Activated T-helper 2 cell treated with anti-CD3 and anti-CD28 coated beads, Interferon-gamma antibody, Interleukin-2, Interleukin-4, amounts not matched to agents 10 μg/mL and 5 μg/mL and 100 μg/mL, durations not matched to agents 14 hours and 24 hours and 36 hours (primary cell): ENCODE results near the gene H19. TPM values are rescaled to one million over a fixed set of nuclear protein-coding genes. Genes with fewer than 3 reads are reported as not detected.

Experiments used
- DNase-seq: peaks from one replicate; pipeline ENCODE4 v3.0.0; 2021; ENCODE audit warnings: low spot score
- H3K27ac Mint-ChIP-seq: one replicate; pipeline ENCODE4 v1.8.0; 2021; ENCODE audit warnings: mixed read lengths
- H3K27me3 Mint-ChIP-seq: one replicate; pipeline ENCODE4 v1.8.0; 2021; ENCODE audit warnings: low read depth, mixed read lengths
- H3K36me3 Mint-ChIP-seq: one replicate; pipeline ENCODE4 v1.8.0; 2021; ENCODE audit warnings: low read depth, mixed read lengths
- H3K4me1 Mint-ChIP-seq: one replicate; pipeline ENCODE4 v1.8.0; 2021; ENCODE audit warnings: low read depth, mixed read lengths
- H3K4me3 Mint-ChIP-seq: one replicate; pipeline ENCODE4 v1.8.0; 2021; ENCODE audit warnings: low read depth, mild to moderate bottlenecking, moderate library complexity, mixed read lengths
- H3K9me3 Mint-ChIP-seq: one replicate; pipeline ENCODE4 v1.8.0; 2021; ENCODE audit warnings: mixed read lengths
- intact Hi-C: fragments of 100-400 bp; cut with micrococcal nuclease; formaldehyde crosslinking; loops from one replicate; pipeline ENCODE4 v1.15.1; 2023
- total RNA-seq: library from RNA; stranded (reverse); gene quantifications from 2 replicates; pipeline ENCODE4 v1.2.3, GENCODE V29; 2022

The H19 gene
- 0.34 TPM in 1 of 2 replicates, not detected in the other for total RNA-seq

- Mint-ChIP-seq H3K9me3 (no peaks in the 10 kb centered on the region), H3K27ac (no peak within 1 kb of the TSS), H3K27me3 (no peaks in the 10 kb centered on the region), H3K4me1 (no peaks in the 10 kb centered on the region), H3K4me3 (no peak within 1 kb of the TSS), H3K36me3 (no peaks in the 10 kb centered on the region)
- no peak for DNase-seq
- intact Hi-C loops = no loop called here
Measured at GRCh38 chr11:1997755-1998154, at the start of gene H19. Gene H19 (minus strand): TSS chr11:1997842.

GRCh38 chr11:2041963-2042362, 44.3 kb upstream of the H19 start:
- no peaks in the 10 kb centered on the region for H3K9me3 Mint-ChIP-seq

GRCh38 chr11:2041153-2041552, 43.5 kb upstream of the H19 start:
- H3K36me3 Mint-ChIP-seq = no peaks in the 10 kb centered on the region
- no peaks in the 10 kb centered on the region for H3K4me1 Mint-ChIP-seq
- H3K27me3 Mint-ChIP-seq = no peaks in the 10 kb centered on the region
- no peak for DNase-seq
- H3K4me3 Mint-ChIP-seq = no peak overlapping the region
- intact Hi-C loops = no loop called here
- H3K27ac Mint-ChIP-seq = no peak overlapping the region
- no peaks in the 10 kb centered on the region for H3K9me3 Mint-ChIP-seq

More at GRCh38 chr11:2041963-2042362, 44.3 kb upstream of the H19 start:
- no peak for DNase-seq
- intact Hi-C loops = no loop called here
- H3K4me1 Mint-ChIP-seq = no peaks in the 10 kb centered on the region
- no peak overlapping the region for H3K27ac Mint-ChIP-seq
- no peaks in the 10 kb centered on the region for H3K27me3 Mint-ChIP-seq
- H3K36me3 Mint-ChIP-seq = no peaks in the 10 kb centered on the region
- H3K4me3 Mint-ChIP-seq = no peak overlapping the region

- intact Hi-C loops = no loop called here
- H3K9me3 Mint-ChIP-seq = no peaks in the 10 kb centered on the region
- no peak overlapping the region for H3K27ac Mint-ChIP-seq
- H3K36me3 Mint-ChIP-seq = no peaks in the 10 kb centered on the region
- H3K27me3 Mint-ChIP-seq = no peaks in the 10 kb centered on the region
- no peaks in the 10 kb centered on the region for H3K4me1 Mint-ChIP-seq
- no peak overlapping the region for H3K4me3 Mint-ChIP-seq
- no peak for DNase-seq
Measured at GRCh38 chr11:2039198-2039759, 41.6 kb upstream of the H19 start.

- H3K36me3 Mint-ChIP-seq = no peaks in the 10 kb centered on the region
- H3K4me3 Mint-ChIP-seq = no peak overlapping the region
- H3K27ac Mint-ChIP-seq = no peak overlapping the region
- H3K27me3 Mint-ChIP-seq = no peaks in the 10 kb centered on the region
- DNase-seq = no peak
- no peaks in the 10 kb centered on the region for H3K9me3 Mint-ChIP-seq
- intact Hi-C loops = no loop called here
- H3K4me1 Mint-ChIP-seq = no peaks in the 10 kb centered on the region
Measured at GRCh38 chr11:2036863-2037486, 39.3 kb upstream of the H19 start.

GRCh38 chr11:2035382-2035781, 37.7 kb upstream of the H19 start:
- no peak overlapping the region for H3K4me3 Mint-ChIP-seq
- H3K4me1 Mint-ChIP-seq = no peaks in the 10 kb centered on the region
- no peaks in the 10 kb centered on the region for H3K36me3 Mint-ChIP-seq
- no peak overlapping the region for H3K27ac Mint-ChIP-seq
- DNase-seq = no peak
- intact Hi-C loops = no loop called here
- H3K9me3 Mint-ChIP-seq = no peaks in the 10 kb centered on the region
- H3K27me3 Mint-ChIP-seq = no peaks in the 10 kb centered on the region

- H3K4me1 Mint-ChIP-seq = no peaks in the 10 kb centered on the region
- no peak overlapping the region for H3K4me3 Mint-ChIP-seq
- H3K36me3 Mint-ChIP-seq = no peaks in the 10 kb centered on the region
- intact Hi-C loops = no loop called here
- H3K9me3 Mint-ChIP-seq = no peaks in the 10 kb centered on the region
- DNase-seq = no peak
- no peak overlapping the region for H3K27ac Mint-ChIP-seq
- no peaks in the 10 kb centered on the region for H3K27me3 Mint-ChIP-seq
Measured at GRCh38 chr11:2031058-2031457, 33.4 kb upstream of the H19 start.

GRCh38 chr11:2027708-2028107, 30.1 kb upstream of the H19 start:
- Mint-ChIP-seq H3K27ac (no peak overlapping the region), H3K9me3 (no peaks in the 10 kb centered on the region), H3K4me3 (no peak overlapping the region), H3K27me3 (no peaks in the 10 kb centered on the region), H3K4me1 (no peaks in the 10 kb centered on the region), H3K36me3 (no peaks in the 10 kb centered on the region)
- intact Hi-C loops = no loop called here
- DNase-seq = no peak

- Mint-ChIP-seq H3K9me3 (no peaks in the 10 kb centered on the region), H3K4me3 (no peak overlapping the region), H3K27me3 (no peaks in the 10 kb centered on the region), H3K36me3 (no peaks in the 10 kb centered on the region), H3K4me1 (no peaks in the 10 kb centered on the region), H3K27ac (no peak overlapping the region)
- DNase-seq = no peak
- intact Hi-C loops = no loop called here
Measured at GRCh38 chr11:2015025-2015424, 17.4 kb upstream of the H19 start.

- no peak for DNase-seq
- Mint-ChIP-seq H3K27me3 (no peaks in the 10 kb centered on the region), H3K36me3 (no peaks in the 10 kb centered on the region), H3K4me1 (no peaks in the 10 kb centered on the region), H3K9me3 (no peaks in the 10 kb centered on the region), H3K27ac (no peak overlapping the region), H3K4me3 (no peak overlapping the region)
- intact Hi-C loops = no loop called here
Measured at GRCh38 chr11:2012440-2012839, 14.8 kb upstream of the H19 start.

- H3K27ac Mint-ChIP-seq = no peak overlapping the region
Measured at GRCh38 chr11:2004466-2004865, 6.8 kb upstream of the H19 start.

GRCh38 chr11:2002807-2003206, 5.2 kb upstream of the H19 start:
- Mint-ChIP-seq H3K27me3 (no peaks in the 10 kb centered on the region), H3K27ac (no peak overlapping the region), H3K4me3 (no peak overlapping the region), H3K36me3 (no peaks in the 10 kb centered on the region), H3K4me1 (no peaks in the 10 kb centered on the region), H3K9me3 (no peaks in the 10 kb centered on the region)
- no peak for DNase-seq
- intact Hi-C loops = no loop called here

More at GRCh38 chr11:2004466-2004865, 6.8 kb upstream of the H19 start:
- H3K36me3 Mint-ChIP-seq = no peaks in the 10 kb centered on the region
- intact Hi-C loops = no loop called here
- no peaks in the 10 kb centered on the region for H3K9me3 Mint-ChIP-seq
- H3K27me3 Mint-ChIP-seq = no peaks in the 10 kb centered on the region
- no peak for DNase-seq
- no peaks in the 10 kb centered on the region for H3K4me1 Mint-ChIP-seq
- no peak overlapping the region for H3K4me3 Mint-ChIP-seq

- H3K4me1 Mint-ChIP-seq = no peaks in the 10 kb centered on the region
- no peak for DNase-seq
- H3K27ac Mint-ChIP-seq = no peak overlapping the region
- H3K27me3 Mint-ChIP-seq = no peaks in the 10 kb centered on the region
- intact Hi-C loops = no loop called here
- no peaks in the 10 kb centered on the region for H3K36me3 Mint-ChIP-seq
- H3K9me3 Mint-ChIP-seq = no peaks in the 10 kb centered on the region
- H3K4me3 Mint-ChIP-seq = no peak overlapping the region
Measured at GRCh38 chr11:2002042-2002776, 4.6 kb upstream of the H19 start.
